Activated CD4-positive, alpha-beta T cell treated with anti-CD3 and anti-CD28 coated beads, Interleukin-2, amount 10 ng/mL, durations not matched to agents 7 days and 5 days (primary cell): ENCODE measurements around the gene RNF141. TPM values are rescaled to one million over a fixed set of nuclear protein-coding genes. Genes with fewer than 3 reads are reported as not detected.
A peak's percentile ranks its signal among the peaks of the same experiment; 100 is the strongest.

Experiments used
- CTCF ChIA-PET: fragments of 350-600 bp; sonication (Branson Sonifier 250); formaldehyde crosslinking; loops from one replicate; lab custom pipeline; 2021; ENCODE audit warnings: antibody characterized with exemption; lab: Charles Lee
- POLR2A ChIA-PET: fragments of 350-600 bp; sonication (Branson Sonifier 250); formaldehyde crosslinking; loops from one replicate; lab custom pipeline; 2021; ENCODE audit warnings: antibody characterized with exemption; lab: Charles Lee
- DNase-seq: peaks from one replicate; pipeline ENCODE4 v3.0.0-alpha.2; 2020
- H3K27ac Mint-ChIP-seq: one replicate; pipeline ENCODE4 v1.8.0; 2021; ENCODE audit warnings: mild to moderate bottlenecking, moderate library complexity, mixed read lengths
- H3K27me3 Mint-ChIP-seq: one replicate; pipeline ENCODE4 v1.8.0; 2021; ENCODE audit warnings: mixed read lengths
- H3K36me3 Mint-ChIP-seq: one replicate; pipeline ENCODE4 v1.8.0; 2021; ENCODE audit warnings: low read depth, mixed read lengths
- H3K4me1 Mint-ChIP-seq: one replicate; pipeline ENCODE4 v1.8.0; 2021; ENCODE audit warnings: mixed read lengths
- H3K4me3 Mint-ChIP-seq: one replicate; pipeline ENCODE4 v1.8.0; 2021; ENCODE audit warnings: mild to moderate bottlenecking, moderate library complexity, mixed read lengths
- H3K9me3 Mint-ChIP-seq: one replicate; pipeline ENCODE4 v1.8.0; 2021; ENCODE audit warnings: mixed read lengths
- total RNA-seq, 2 experiments: library from RNA; stranded (reverse); gene quantifications; one replicate each; pipeline ENCODE4 v1.2.3, GENCODE V29; 2021

The RNF141 gene
- total RNA-seq, 2 experiments from 2014 or later = 10.3 to 11.6 TPM

GRCh38 chr11:10573028-10573427 is 32.0 kb upstream of the RNF141 start:
- POLR2A ChIA-PET = no interaction called here
- Mint-ChIP-seq H3K4me3 (no peak overlapping the region), H3K27ac (no peak overlapping the region), H3K4me1 (no peaks in the 10 kb centered on the region), H3K9me3 (no peaks in the 10 kb centered on the region), H3K36me3 (no peaks in the 10 kb centered on the region), H3K27me3 (peaks cover 9% of the 10 kb centered on the region)
- no peak for DNase-seq
- CTCF ChIA-PET = interaction anchor here (1.0 to 1.4 kb wide), 4 partner anchors 11 to 265 kb away, joined by 3 to 4 read pairs (median 3); no protein-coding TSS in a partner anchor

GRCh38 chr11:10572533-10572932 is 31.5 kb upstream of the RNF141 start:
- Mint-ChIP-seq H3K27me3 (peaks cover 9% of the 10 kb centered on the region), H3K36me3 (no peaks in the 10 kb centered on the region), H3K4me3 (no peak overlapping the region), H3K4me1 (no peaks in the 10 kb centered on the region), H3K9me3 (no peaks in the 10 kb centered on the region), H3K27ac (no peak overlapping the region)
- ChIA-PET POLR2A (no interaction called here), CTCF (no interaction called here)
- DNase-seq = no peak

GRCh38 chr11:10568486-10568941 is 27.5 kb upstream of the RNF141 start, which contains the start of gene LYVE1:
LYVE1 (minus strand) TSS chr11:10568665; CDS start chr11:10568532, 133 bp downstream.
- ChIA-PET CTCF (no interaction called here), POLR2A (no interaction called here)
- DNase-seq = no peak
- H3K9me3 Mint-ChIP-seq = no peaks in the 10 kb centered on the region
- H3K27me3 Mint-ChIP-seq = peaks cover 13% of the 10 kb centered on the region
- no peaks in the 10 kb centered on the region for H3K4me1 Mint-ChIP-seq
- H3K36me3 Mint-ChIP-seq = no peaks in the 10 kb centered on the region
- H3K27ac Mint-ChIP-seq = no peak within 1 kb of the TSS
- H3K4me3 Mint-ChIP-seq = no peak within 1 kb of the TSS

- H3K9me3 Mint-ChIP-seq = no peaks in the 10 kb centered on the region
- H3K27ac Mint-ChIP-seq = no peak overlapping the region
- H3K27me3 Mint-ChIP-seq = peaks cover 13% of the 10 kb centered on the region
- H3K4me1 Mint-ChIP-seq = no peaks in the 10 kb centered on the region
- no peak overlapping the region for H3K4me3 Mint-ChIP-seq
- ChIA-PET POLR2A (no interaction called here), CTCF (no interaction called here)
- H3K36me3 Mint-ChIP-seq = no peaks in the 10 kb centered on the region
- DNase-seq = no peak
Observed at GRCh38 chr11:10567446-10567845, 26.5 kb upstream of the RNF141 start.

GRCh38 chr11:10566257-10566957 is 25.4 kb upstream of the RNF141 start:
- POLR2A ChIA-PET = no interaction called here
- Mint-ChIP-seq H3K4me3 (no peak overlapping the region), H3K9me3 (no peaks in the 10 kb centered on the region), H3K4me1 (no peaks in the 10 kb centered on the region), H3K36me3 (no peaks in the 10 kb centered on the region), H3K27me3 (peaks cover 11% of the 10 kb centered on the region), H3K27ac (no peak overlapping the region)
- CTCF ChIA-PET = interaction anchor here (1.0 kb wide), 1 partner anchor 15 kb away, joined by 3 read pairs; no protein-coding TSS in a partner anchor
- DNase-seq = no peak

- DNase-seq = no peak
- ChIA-PET POLR2A (no interaction called here), CTCF (interaction anchor here (1.0 kb wide), 1 partner anchor 15 kb away, joined by 3 read pairs; no protein-coding TSS in a partner anchor)
- H3K4me1 Mint-ChIP-seq = no peaks in the 10 kb centered on the region
- no peaks in the 10 kb centered on the region for H3K36me3 Mint-ChIP-seq
- H3K27me3 Mint-ChIP-seq = peaks cover 9% of the 10 kb centered on the region
- no peak overlapping the region for H3K27ac Mint-ChIP-seq
- H3K4me3 Mint-ChIP-seq = no peak overlapping the region
- H3K9me3 Mint-ChIP-seq = no peaks in the 10 kb centered on the region
Observed at GRCh38 chr11:10565493-10565892, 24.5 kb upstream of the RNF141 start.

GRCh38 chr11:10564696-10565318 is 23.8 kb upstream of the RNF141 start:
- ChIA-PET POLR2A (no interaction called here), CTCF (interaction anchor here (1.4 kb wide), 1 partner anchor 22 kb away, joined by 3 read pairs; no protein-coding TSS in a partner anchor)
- H3K9me3 Mint-ChIP-seq = no peaks in the 10 kb centered on the region
- no peak overlapping the region for H3K4me3 Mint-ChIP-seq
- no peaks in the 10 kb centered on the region for H3K36me3 Mint-ChIP-seq
- no peaks in the 10 kb centered on the region for H3K4me1 Mint-ChIP-seq
- no peak for DNase-seq
- peaks cover 9% of the 10 kb centered on the region for H3K27me3 Mint-ChIP-seq
- no peak overlapping the region for H3K27ac Mint-ChIP-seq

GRCh38 chr11:10564030-10564429 is 23.0 kb upstream of the RNF141 start:
- H3K4me1 Mint-ChIP-seq = no peaks in the 10 kb centered on the region
- H3K4me3 Mint-ChIP-seq = no peak overlapping the region
- no peaks in the 10 kb centered on the region for H3K9me3 Mint-ChIP-seq
- ChIA-PET POLR2A (no interaction called here), CTCF (interaction anchor here (1.4 kb wide), 1 partner anchor 23 kb away, joined by 3 read pairs; no protein-coding TSS in a partner anchor)
- H3K27ac Mint-ChIP-seq = no peak overlapping the region
- DNase-seq = no peak
- peaks cover 12% of the 10 kb centered on the region for H3K27me3 Mint-ChIP-seq
- no peaks in the 10 kb centered on the region for H3K36me3 Mint-ChIP-seq

GRCh38 chr11:10561947-10562346 is 21.0 kb upstream of the RNF141 start:
- Mint-ChIP-seq H3K36me3 (no peaks in the 10 kb centered on the region), H3K9me3 (no peaks in the 10 kb centered on the region), H3K4me3 (no peak overlapping the region), H3K27ac (no peak overlapping the region), H3K27me3 (peaks cover 9% of the 10 kb centered on the region), H3K4me1 (no peaks in the 10 kb centered on the region)
- ChIA-PET POLR2A (no interaction called here), CTCF (no interaction called here)
- no peak for DNase-seq

- peaks cover 10% of the 10 kb centered on the region for H3K27me3 Mint-ChIP-seq
- DNase-seq = no peak
- H3K4me1 Mint-ChIP-seq = no peaks in the 10 kb centered on the region
- no peak overlapping the region for H3K27ac Mint-ChIP-seq
- POLR2A ChIA-PET = no interaction called here
- CTCF ChIA-PET = no interaction called here
- no peaks in the 10 kb centered on the region for H3K36me3 Mint-ChIP-seq
- no peak overlapping the region for H3K4me3 Mint-ChIP-seq
- H3K9me3 Mint-ChIP-seq = no peaks in the 10 kb centered on the region
Observed at GRCh38 chr11:10561043-10561818, 20.2 kb upstream of the RNF141 start.

- no peaks in the 10 kb centered on the region for H3K9me3 Mint-ChIP-seq
- DNase-seq = no peak
- CTCF ChIA-PET = interaction anchor here (0.7 to 1.6 kb wide), 3 partner anchors 17 to 59 kb away, joined by 3 to 7 read pairs (median 3); partner anchors contain the start of gene RNF141
- H3K27ac Mint-ChIP-seq = no peak overlapping the region
- H3K36me3 Mint-ChIP-seq = no peaks in the 10 kb centered on the region
- H3K4me1 Mint-ChIP-seq = no peaks in the 10 kb centered on the region
- POLR2A ChIA-PET = no interaction called here
- no peak overlapping the region for H3K4me3 Mint-ChIP-seq
- H3K27me3 Mint-ChIP-seq = peaks cover 8% of the 10 kb centered on the region
Observed at GRCh38 chr11:10558288-10558687, 17.3 kb upstream of the RNF141 start.

- Mint-ChIP-seq H3K36me3 (no peaks in the 10 kb centered on the region), H3K4me3 (no peak overlapping the region)
- CTCF ChIA-PET = interaction anchor here (1.7 kb wide), 1 partner anchor 16 kb away, joined by 10 read pairs; the partner anchor contains the start of gene RNF141
Observed at GRCh38 chr11:10556590-10556989, 15.6 kb upstream of the RNF141 start.

More at GRCh38 chr11:10556590-10556989, 15.6 kb upstream of the RNF141 start:
- DNase-seq = no peak
- H3K9me3 Mint-ChIP-seq = no peaks in the 10 kb centered on the region
- H3K27me3 Mint-ChIP-seq = peaks cover 18% of the 10 kb centered on the region
- H3K27ac Mint-ChIP-seq = peak overlapping the region; percentile 57
- POLR2A ChIA-PET = no interaction called here
- no peaks in the 10 kb centered on the region for H3K4me1 Mint-ChIP-seq
